Liver (tissue), 9 donors: ENCODE measurements around the gene RAB27A. TPM values are rescaled to one million over a fixed set of nuclear protein-coding genes. Genes with fewer than 3 reads are reported as not detected.

Experiments used
- DNase-seq: peaks from one replicate; pipeline ENCODE4 v3.0.0-alpha.2; 2017; ENCODE audit warnings: low spot score
- H3K27ac ChIP-seq, 2 donors: one replicate each; pipeline ENCODE4 v1.7.0; 2013; ENCODE audit warnings: inconsistent platforms in 2 of 2, low read length in 2 of 2, control low read depth in 1 of 2, low read depth in 1 of 2, mild to moderate bottlenecking in 1 of 2
- H3K27me3 ChIP-seq, 4 donors: one replicate each; pipeline versions ENCODE4 v1.6.1 to v1.7.0; 2013; ENCODE audit warnings: low read length in 3 of 4, inconsistent platforms in 1 of 4, mild to moderate bottlenecking in 1 of 4, moderate library complexity in 1 of 4; ENCODE audit not compliant: control insufficient read depth in 4 of 4, insufficient read depth in 4 of 4
- H3K36me3 ChIP-seq, 4 donors: one replicate each; pipeline versions ENCODE4 v1.6.1 to v1.7.0; 2013; ENCODE audit warnings: low read length in 3 of 4, mild to moderate bottlenecking in 3 of 4, low read depth in 1 of 4, moderate library complexity in 1 of 4; ENCODE audit not compliant: control insufficient read depth in 4 of 4, insufficient read depth in 3 of 4
- H3K4me1 ChIP-seq, 4 donors: one replicate each; pipeline versions ENCODE4 v1.6.1 to v1.7.0; 2013; ENCODE audit warnings: low read length in 3 of 4, mild to moderate bottlenecking in 3 of 4, moderate library complexity in 1 of 4; ENCODE audit not compliant: control insufficient read depth in 4 of 4, insufficient read depth in 4 of 4
- H3K4me3 ChIP-seq, 3 donors: one replicate each; pipeline versions ENCODE4 v1.6.1 to v1.7.0; 2013; ENCODE audit warnings: low read length in 3 of 3, control low read depth in 1 of 3, low read depth in 1 of 3, mild to moderate bottlenecking in 1 of 3
- H3K9ac ChIP-seq, 2 donors: one replicate each; pipeline ENCODE4 v1.7.0; 2013; ENCODE audit warnings: low read length in 2 of 2, mild to moderate bottlenecking in 2 of 2, moderate library complexity in 2 of 2, control low read depth in 1 of 2, low read depth in 1 of 2
- H3K9me3 ChIP-seq, 4 donors: one replicate each; pipeline versions ENCODE4 v1.6.1 to v1.7.0; 2013; ENCODE audit warnings: low read length in 3 of 4; ENCODE audit not compliant: control insufficient read depth in 4 of 4
- CTCF ChIP-seq: fragments of 150-350 bp; IDR thresholded peaks from 2 replicates; pipeline ENCODE4 v1.5.1; 2017; ENCODE audit warnings: improper control_type of control experiment, low read depth, low read length; ENCODE audit not compliant: missing input control
- EGR1 ChIP-seq, 2 donors: IDR thresholded peaks; 2 replicates each; pipeline ENCODE4 v1.6.1; 2016 to 2018; ENCODE audit warnings: antibody characterized with exemption in 2 of 2, low read depth in 2 of 2
- FOXA1 ChIP-seq: IDR thresholded peaks from 2 replicates; pipeline ENCODE4 v1.6.1; 2016; ENCODE audit warnings: antibody characterized with exemption
- FOXA2 ChIP-seq: IDR thresholded peaks from 2 replicates; pipeline ENCODE4 v1.6.1; 2016; ENCODE audit warnings: antibody characterized with exemption
- HNF4G ChIP-seq: IDR thresholded peaks from 2 replicates; pipeline ENCODE4 v1.6.1; 2016; ENCODE audit warnings: antibody characterized with exemption
- JUND ChIP-seq, 2 donors: IDR thresholded peaks; 2 replicates each; pipeline ENCODE4 v1.6.1; 2016; ENCODE audit warnings: antibody characterized with exemption in 2 of 2
- NR2F2 ChIP-seq: IDR thresholded peaks from 2 replicates; pipeline ENCODE4 v1.6.1; 2016; ENCODE audit warnings: antibody characterized with exemption
- RAD21 ChIP-seq, 2 donors: IDR thresholded peaks; 2 replicates each; pipeline ENCODE4 v1.6.1; 2016; ENCODE audit warnings: antibody characterized with exemption in 2 of 2, mild to moderate bottlenecking in 2 of 2
- REST ChIP-seq: IDR thresholded peaks from 2 replicates; pipeline ENCODE4 v1.6.1; 2016; ENCODE audit warnings: antibody characterized with exemption, mild to moderate bottlenecking
- SP1 ChIP-seq: IDR thresholded peaks from 2 replicates; pipeline ENCODE4 v1.6.1; 2018; ENCODE audit warnings: antibody characterized with exemption, mild to moderate bottlenecking
- ZBTB33 ChIP-seq: IDR thresholded peaks from 2 replicates; pipeline ENCODE4 v1.6.1; 2016; ENCODE audit warnings: antibody characterized with exemption
- WGBS: extraction: QIAGEN DNeasy Blood & Tissue Kit; methylation state at CpG from one replicate; pipeline ENCODE4 v1.1.7; 2013; 5-methylcytosine and 5-hydroxymethylcytosine counted together
- polyA plus RNA-seq, 2 donors: library from polyadenylated mRNA; stranded (reverse) in 1 of 2; unstranded in 1 of 2; fragments of 200-250 nt in 1 of 2; fragments of >200 nt in 1 of 2; fragmentation: Nextera tagmentation in 1 of 2; extraction: Ambion mirVana in 1 of 2; gene quantifications; one replicate each; pipeline versions ENCODE4 v1.2.1 to v1.2.3, GENCODE V29; 2013 to 2015
- total RNA-seq, 2 donors: library from RNA; depleted of rRNA; stranded (reverse); fragments of >200 nt; gene quantifications; one replicate each; pipeline ENCODE4 v1.2.3, GENCODE V29; 2014
- donor health status: healthy.
- donor health status: healthy.
- donor health status: healthy.
- donor health status: healthy.
- donor health status: healthy.

RAB27A gene
- total and polyA plus RNA-seq, 4 donors = 6.4 to 30.8 (median 24.9) TPM

- WGBS = 65% methylated on average over 11 of the region's 11 CpGs
Observed at GRCh38 chr15:55168350-55168974, 121.2 kb downstream of the RAB27A start.

GRCh38 chr15:55164284-55164683 lies 125.3 kb downstream of the RAB27A start:
- TF ChIP-seq ZBTB33 (no peak), EGR1 (IDR thresholded peaks at IDR 0.05; ENCODE audit: low read depth in 2 of 2) (no peak), REST (no peak), NR2F2 (no peak), FOXA1 (no peak), JUND (IDR thresholded peaks at IDR 0.05) (no peak), SP1 (no peak), FOXA2 (no peak), RAD21 (IDR thresholded peaks at IDR 0.05) (no peak), HNF4G (no peak)
- no peaks in the 10 kb centered on the region for H3K27me3 ChIP-seq
- no peak overlapping the region for H3K27ac ChIP-seq
- WGBS = 80% methylated on average over 4 of the region's 4 CpGs
- no peaks in the 10 kb centered on the region for H3K36me3 ChIP-seq
- no peaks in the 10 kb centered on the region for H3K4me1 ChIP-seq
- no peak overlapping the region for H3K9ac ChIP-seq
- DNase-seq = no peak
- no peaks in the 10 kb centered on the region for H3K9me3 ChIP-seq
- no peak overlapping the region for H3K4me3 ChIP-seq

More at GRCh38 chr15:55168350-55168974, 121.2 kb downstream of the RAB27A start:
- TF ChIP-seq EGR1 (IDR thresholded peaks at IDR 0.05; ENCODE audit: low read depth in 2 of 2) = no peak
- TF ChIP-seq HNF4G = no peak
- TF ChIP-seq RAD21 (IDR thresholded peaks at IDR 0.05) = peak; percentile 75 to 81
- peak; percentile 65 for TF ChIP-seq CTCF
- no peak overlapping the region for H3K9ac ChIP-seq
- H3K9me3 ChIP-seq = no peaks in the 10 kb centered on the region
- H3K36me3 ChIP-seq = no peaks in the 10 kb centered on the region
- no peak overlapping the region for H3K27ac ChIP-seq
- H3K27me3 ChIP-seq = no peaks in the 10 kb centered on the region
- peak; percentile 69 for DNase-seq
- H3K4me1 ChIP-seq = no peaks in the 10 kb centered on the region
- no peak overlapping the region for H3K4me3 ChIP-seq

Other genes starting within 250 kb of the RAB27A start
- gene RSL24D1, start 92.9 kb downstream of the RAB27A start, total RNA-seq = 10 to 100 TPM; 17.4 to 33.3 TPM
- 10 to 100 TPM; 13.3 to 28.9 TPM for gene RSL24D1, start 92.9 kb downstream of the RAB27A start, polyA plus RNA-seq
- 1 to 10 TPM; 4.7 to 7.0 TPM for gene PIGBOS1, start 29.3 kb upstream of the RAB27A start, total RNA-seq
- 10 to 100 TPM in 1 of 2 donors, 1 to 10 TPM in 1; 7.5 to 14.3 TPM for gene PIGBOS1, start 29.3 kb upstream of the RAB27A start, polyA plus RNA-seq
- 1 to 10 TPM; 4.8 to 4.9 TPM for gene PIGB, start 29.4 kb upstream of the RAB27A start, total RNA-seq
- 1 to 10 TPM; 3.4 to 9.7 TPM for gene PIGB, start 29.4 kb upstream of the RAB27A start, polyA plus RNA-seq
- gene CCPG1, start 118.5 kb upstream of the RAB27A start, total RNA-seq = 10 to 100 TPM; 21.5 to 89.1 TPM
- 10 to 100 TPM; 35.0 to 71.4 TPM for gene CCPG1, start 118.5 kb upstream of the RAB27A start, polyA plus RNA-seq
- gene PIERCE2, start 118.7 kb upstream of the RAB27A start, total RNA-seq = under 1 TPM in 1 of 2 donors, not detected in 1; 0.23 TPM
- under 1 TPM; 0.78 to 0.83 TPM for gene PIERCE2, start 118.7 kb upstream of the RAB27A start, polyA plus RNA-seq
- under 1 TPM in 1 of 2 donors, not detected in 1; 0.09 TPM for gene DNAAF4, start 218.4 kb upstream of the RAB27A start, total RNA-seq
- under 1 TPM in 1 of 2 donors, not detected in 1; 0.23 TPM for gene DNAAF4, start 218.4 kb upstream of the RAB27A start, polyA plus RNA-seq